Retina (tissue), 1 donor: ENCODE results near the gene PIGO.

ENCODE experiments used
- DNase-seq: peaks from one replicate; pipeline ENCODE4 v3.0.0-alpha.2; 2016

PIGO gene

DNA sequence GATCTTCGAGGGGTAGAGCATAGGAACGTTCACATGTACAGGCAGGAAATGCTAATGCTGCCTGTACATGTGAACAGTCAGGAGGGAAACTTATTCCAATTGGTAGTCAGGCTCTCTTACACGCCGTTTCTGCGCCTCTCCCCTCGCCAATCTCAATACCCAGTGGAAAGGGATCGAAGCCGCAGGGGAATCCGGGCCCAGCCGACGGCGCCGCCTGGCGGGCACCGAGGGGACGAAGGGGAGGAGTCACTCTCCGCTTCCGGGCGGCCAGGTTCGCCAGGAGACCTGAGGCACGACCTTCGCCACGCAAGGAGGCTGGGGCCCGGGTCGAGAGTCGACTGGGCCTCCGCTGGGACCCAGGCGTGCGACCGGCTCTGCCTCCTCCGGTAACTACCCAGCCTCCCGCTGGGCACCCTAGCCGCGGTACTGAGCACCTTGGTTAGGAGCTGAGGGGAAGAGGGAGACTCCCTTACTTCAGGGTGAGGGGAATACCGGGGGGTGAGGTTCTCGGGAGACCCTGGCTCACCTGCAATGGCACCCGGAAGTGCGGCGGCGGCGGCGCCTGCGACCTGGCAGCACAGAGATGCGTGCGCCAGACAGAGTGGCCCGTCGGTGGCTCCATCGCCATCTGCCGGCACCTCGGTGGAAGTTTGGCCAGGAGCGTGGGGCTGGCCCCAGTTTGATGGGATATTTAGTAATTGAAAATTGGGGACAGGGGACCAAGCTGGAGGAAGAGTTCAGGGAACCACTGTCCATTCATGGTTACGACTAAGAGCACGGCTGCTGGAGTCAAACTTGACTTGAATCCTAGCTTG lies at the start of gene PIGO:
TSS of gene PIGO (minus strand) at position 557 of the 815 bp plus-strand sequence. CDS start 1,026 bp downstream, outside the sequence.
- peak; percentile 95 for DNase-seq

DNA sequence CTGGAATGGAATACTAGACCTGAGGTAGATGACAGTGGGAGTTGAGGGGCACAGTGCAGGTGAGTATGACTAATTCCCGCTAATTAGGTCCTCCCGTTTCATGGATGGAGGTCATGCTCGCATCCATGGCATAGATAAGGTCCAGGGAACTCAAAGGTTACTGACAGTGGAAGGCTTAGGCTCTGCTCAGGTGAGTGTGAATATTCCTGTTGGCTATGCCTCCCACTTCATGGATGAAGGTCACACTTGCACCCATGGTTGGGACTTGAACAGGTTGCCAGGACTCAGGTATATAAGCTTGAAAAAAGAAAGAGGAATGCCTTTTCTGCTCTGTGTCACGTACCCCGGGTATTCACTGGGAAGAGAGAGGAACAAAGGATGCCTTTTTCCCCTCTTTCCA lies 45.6 kb upstream of the PIGO start:
- DNase-seq = no peak

DNA sequence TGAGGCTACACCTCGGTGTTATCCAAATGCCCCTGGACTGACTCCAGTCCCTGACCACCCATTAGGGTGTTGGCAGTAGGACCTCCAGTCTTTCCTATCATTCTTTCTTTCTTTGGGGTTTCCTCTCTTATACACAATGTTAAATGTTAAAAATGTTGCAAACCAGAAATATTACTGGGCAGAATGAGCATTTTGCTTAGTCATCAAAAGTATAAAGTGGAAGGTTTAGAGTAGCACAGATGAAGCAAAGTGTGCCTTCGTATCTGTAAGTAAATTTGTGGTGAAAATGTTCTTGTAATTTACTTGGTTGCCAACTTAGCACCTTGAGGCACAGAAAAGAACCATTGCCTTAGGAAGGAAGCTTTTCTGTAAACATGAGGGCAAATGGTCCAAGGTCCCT lies 43.7 kb upstream of the PIGO start:
- DNase-seq = no peak

DNA sequence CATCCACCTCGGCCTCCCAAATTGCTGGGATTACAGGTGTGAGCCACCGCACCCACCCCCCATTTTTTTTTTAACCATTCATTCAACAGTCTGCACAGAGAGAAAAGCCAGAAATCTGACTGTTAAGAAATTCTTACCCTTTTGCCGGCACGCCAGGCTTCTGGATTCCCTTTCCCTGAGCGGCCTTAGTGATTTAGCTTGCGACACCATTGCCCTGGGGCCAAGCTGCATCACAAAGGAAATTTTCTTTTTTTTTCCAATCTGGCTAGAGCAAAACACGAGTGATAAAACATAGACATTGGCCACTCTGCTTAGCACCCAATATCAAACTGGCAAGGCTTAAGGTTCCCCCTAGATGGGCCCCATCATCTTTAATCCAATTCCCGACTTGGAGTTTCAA lies 40.5 kb upstream of the PIGO start:
- DNase-seq = no peak

DNA sequence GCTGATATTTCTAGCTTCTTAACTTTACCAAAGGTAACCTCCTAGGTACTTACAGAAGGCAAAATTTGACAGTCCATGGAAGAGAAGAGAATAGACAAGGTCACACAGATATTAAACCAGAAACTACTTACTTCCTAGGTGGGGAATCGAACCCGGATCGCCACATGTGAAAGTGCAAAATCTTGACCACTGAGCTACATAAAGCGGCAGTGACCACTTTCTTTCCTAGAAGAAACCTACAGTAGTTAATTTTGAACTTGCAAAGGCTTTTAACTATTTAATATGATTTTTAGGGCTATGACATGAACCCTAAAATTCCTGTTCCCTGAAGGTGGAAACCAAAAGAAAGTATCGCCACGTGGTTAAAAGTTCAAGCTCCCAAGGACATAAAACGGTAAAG lies 39.6 kb upstream of the PIGO start:
- no peak for DNase-seq

DNA sequence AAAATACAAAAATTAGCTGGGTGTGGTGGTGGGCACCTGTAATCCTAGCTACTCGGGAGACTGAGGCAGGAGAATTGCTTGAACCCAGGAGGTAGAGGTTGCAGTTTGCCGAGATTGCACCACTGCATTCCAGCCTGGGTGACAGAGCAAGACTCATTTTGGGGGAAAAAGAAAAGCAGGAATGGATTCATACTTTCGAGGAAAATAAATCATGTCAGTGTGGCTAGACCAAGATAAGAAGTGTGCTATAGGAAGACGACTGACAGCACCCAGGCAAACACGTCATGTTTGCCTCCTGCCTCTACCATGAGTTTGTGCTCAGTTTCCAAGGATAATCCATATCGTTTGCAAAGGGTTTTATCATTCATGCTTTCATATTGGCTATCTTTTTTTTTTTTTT lies 38.5 kb upstream of the PIGO start:
- no peak for DNase-seq

DNA sequence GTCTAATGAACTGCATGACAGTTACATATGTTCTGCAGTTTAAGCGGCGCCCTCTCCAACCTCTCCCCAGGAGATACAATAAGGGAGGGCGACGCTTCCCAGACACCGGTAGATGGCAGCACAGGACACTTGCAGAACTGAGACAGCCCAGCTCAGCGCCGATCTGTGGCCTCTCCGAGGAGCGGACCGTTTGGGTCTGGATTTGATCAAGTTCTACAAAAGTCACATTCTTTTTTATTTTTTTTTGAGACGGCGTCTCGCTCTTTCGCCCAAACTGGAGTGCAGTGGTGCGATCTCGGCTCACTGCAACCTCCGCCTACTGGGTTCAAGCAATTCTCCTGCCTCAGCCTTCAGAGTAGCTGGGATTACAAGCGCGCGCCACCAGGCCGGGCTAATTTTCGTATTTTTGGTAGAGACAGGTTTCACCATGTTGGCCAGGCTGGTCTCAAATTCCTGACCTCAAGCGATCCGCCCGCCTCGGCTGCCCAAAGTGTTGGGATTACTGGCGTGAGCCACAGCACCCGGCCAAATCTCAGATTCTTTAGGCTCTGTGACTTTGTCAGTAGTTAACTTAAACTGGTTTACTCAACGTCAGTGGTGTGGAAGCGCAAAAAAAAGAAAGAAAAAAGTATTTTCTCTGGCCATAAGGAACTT lies 20.6 kb upstream of the PIGO start:
- peak; percentile 92 for DNase-seq

DNA sequence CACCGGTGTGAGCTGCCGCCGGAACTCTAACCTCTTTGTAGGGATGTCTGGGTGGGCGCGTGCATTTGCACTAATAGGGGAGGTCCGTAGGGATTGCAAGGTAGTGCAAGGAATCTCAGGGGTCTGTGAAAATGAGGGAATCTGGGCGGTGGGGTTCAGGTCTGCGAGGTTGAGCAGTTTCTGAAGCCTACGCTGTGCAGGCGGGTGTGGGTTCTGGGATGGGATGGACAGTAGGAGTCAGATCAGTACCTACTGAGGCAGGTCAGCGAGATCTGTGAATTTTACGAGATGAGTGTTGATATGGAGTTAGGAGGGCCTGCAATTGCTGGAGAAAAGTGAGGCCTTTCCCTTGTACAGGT lies 20.1 kb upstream of the PIGO start:
- DNase-seq = peak; percentile 85

DNA sequence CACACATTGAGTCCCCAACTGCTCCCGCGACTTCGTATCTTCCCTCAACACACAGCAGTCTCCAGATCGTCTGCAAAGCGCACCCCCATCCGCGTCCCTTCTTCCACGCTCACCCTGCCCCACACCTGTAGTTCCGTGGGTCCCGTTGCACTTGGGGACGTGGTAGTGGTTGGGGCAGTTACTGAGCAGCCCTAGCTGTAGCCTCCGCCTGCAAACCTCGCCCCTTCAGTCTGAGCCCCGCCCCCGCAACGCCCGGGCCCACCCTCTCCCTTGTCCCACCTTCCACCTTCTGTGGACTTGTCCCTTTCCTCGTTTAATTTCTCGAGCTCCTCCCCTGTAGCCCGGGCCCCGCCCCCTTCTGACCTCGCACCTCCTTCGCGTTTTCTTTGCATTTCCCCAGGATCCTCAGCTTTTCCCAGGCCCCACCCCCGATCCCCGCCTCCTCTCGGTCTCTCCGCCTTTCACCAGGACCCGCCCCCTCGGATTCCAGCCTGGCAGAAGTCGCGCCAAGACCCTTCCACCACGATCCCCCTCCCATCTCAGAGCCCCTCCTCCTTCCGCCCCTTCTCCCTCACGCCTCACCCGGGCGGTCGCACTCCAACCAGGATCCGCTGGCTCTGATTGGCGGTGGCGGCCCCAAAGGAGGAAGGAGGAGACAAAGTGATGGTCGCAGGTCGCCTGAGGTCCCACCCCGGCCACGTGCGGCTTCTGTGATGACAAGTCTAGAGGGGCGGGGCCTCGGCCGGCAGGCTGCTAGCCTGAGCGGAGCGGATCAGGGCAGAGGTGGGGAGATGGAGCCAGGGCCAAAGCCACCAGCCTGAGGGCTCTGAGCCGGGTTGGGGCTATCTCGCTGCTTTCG lies 19.5 kb upstream of the PIGO start, which contains the start of gene ATOSB:
TSS of gene ATOSB (minus strand) at position 183 of the 859 bp plus-strand sequence. CDS start 7,588 bp downstream, outside the sequence.
- DNase-seq = peak; percentile 96

DNA sequence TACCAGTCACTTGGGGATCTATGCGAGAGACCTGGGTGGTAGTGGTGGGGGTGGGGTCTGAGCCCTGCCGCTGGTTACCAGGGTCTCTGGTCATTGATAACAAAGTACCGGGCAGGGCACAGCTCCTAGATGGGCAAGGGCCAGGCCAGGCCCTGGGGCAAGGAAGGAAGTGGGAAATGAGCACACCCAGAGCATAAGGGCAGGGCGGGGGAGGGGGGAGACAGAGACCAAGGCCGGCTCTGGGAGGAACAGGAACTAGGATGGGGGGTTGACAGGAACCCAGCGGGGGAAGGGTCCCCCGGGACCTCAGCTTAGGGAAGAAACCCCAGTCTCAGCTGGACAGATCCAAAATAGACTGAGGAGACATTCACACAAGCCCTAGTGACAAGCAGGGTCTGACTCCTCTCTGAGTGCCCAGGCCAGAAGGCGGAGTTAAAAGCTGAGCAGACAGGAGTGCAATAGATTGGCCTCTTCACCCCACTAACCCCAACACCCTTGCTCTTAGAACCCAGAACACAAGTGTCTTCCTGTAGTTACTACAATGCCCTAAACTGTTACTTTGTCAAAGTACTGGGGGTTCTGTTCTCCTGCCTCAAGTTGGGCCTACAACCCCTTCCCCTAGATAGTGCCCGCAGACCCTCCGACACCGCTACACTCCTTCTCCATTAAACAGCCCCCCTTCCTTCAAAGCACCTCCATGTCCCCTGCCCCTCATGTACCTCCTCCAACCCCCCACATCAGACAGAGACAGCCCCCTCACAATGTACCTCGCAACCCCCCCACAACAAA lies 18.6 kb upstream of the PIGO start:
- peak; percentile 62 for DNase-seq

DNA sequence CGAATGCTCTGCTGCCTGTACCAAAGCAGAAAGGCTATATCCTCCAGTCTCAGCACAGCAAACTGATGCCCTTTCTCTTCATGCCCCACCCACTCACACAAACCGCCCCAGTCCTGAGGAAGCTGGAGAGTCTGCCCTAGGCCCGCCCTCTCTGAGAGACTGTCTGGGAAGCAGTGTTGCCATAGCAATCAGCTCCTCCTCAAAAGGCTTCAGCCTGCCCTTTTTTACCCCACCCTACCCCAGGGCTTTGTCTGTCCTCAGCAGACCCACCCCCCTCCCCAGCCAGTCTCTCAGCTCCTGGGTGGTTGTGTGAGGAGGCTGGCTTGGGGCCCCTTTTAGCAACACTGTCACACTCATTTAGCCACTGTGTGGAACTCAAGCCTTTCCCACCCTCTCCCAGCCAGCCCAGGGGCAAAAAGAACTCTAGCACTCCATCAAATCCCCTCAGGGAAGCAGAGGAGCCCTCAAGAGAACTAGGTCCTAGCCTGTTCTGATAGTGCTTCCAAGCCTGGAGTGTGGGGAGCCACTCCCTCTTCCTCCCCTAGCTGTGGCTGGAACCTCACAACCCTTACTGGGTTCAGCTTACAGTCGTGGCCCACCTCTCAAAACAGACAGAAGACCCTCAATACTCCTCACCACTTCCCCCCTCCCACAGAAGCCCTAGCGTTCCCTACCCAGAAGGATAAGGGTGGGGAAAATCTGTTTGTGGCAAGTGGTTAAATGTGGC lies 17.9 kb upstream of the PIGO start:
- peak; percentile 85 for DNase-seq

DNA sequence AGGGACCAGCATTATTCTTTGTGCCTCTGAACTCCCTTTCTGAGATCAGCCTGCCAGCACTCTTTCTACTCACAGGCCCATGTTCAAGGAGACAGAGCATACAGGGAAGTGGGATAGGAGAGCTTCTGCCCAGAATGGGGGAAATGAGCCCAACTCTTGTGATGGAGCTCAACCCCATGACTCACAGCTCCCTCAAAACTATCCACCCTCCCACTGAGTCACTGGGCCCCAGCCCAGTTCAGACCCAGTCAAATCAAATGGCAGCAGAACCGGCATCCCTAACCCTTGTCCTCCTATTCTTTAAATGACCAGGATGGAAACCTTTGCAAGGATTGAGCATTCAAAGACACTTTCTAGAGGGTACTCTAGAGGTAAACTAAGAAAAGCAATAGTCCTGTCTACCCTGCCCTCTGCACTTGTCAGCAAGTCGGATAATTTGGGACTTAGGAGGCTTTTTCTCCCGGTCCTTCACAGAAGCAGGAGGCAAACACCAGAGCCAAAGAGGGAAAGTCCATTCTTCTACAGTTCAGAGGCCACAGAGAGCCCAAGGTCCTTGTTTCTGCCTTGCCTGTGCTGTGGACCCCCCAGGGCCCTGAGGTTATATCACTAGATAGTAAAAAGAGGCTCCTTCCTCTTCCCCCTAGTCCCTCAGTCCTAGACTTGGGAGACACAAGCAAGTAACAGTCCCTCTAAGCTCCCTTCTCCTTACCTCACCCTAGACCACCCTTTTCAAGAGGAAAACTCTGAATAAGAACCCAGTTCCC lies 16.0 kb upstream of the PIGO start:
- no peak for DNase-seq

DNA sequence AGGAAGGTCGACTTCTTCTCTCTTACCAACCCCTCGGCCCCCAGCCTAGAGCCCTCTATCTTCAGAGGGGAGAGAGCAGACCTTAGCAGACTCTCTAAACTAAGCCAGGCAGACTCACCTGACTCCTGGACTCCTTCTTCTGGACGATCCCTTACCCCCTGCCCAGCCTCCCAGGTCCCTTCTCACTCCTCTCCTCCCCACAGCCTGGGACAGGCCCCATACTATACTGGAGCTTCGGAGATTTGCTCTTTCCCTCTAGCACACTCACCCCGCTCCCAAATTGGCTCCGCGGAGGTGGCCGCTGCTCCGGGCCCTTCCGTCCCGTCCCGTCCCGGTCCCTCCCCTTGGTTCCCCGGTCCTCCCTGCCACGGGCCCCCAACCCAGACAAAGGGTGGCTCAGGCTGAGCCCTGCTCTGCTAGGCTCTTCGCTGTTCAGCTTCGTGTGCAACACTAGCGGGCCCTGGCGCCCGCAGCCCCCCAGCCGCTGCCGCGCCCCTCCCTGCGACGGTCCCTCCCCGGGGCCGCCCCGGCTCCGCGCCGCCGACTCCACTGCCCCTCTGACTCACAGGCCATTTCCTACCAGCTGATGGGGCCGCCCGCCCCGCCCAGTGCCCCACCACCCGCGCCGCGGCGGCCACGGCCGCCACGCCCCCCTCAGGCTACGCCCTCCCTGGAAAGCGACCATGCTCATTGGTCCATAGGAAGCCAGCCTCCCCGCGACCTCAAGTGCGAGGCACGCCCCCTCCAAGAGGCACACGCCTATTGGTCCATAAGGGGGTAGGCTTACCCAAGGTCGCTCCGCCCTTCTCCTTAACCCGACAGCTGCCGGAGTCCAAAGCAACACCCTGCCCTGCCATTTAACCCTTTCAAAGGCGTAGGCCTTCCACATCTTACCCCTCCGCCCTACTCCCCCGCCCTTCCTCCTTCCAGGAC lies 14.9 kb upstream of the PIGO start:
- peak; percentile 88 for DNase-seq

DNA sequence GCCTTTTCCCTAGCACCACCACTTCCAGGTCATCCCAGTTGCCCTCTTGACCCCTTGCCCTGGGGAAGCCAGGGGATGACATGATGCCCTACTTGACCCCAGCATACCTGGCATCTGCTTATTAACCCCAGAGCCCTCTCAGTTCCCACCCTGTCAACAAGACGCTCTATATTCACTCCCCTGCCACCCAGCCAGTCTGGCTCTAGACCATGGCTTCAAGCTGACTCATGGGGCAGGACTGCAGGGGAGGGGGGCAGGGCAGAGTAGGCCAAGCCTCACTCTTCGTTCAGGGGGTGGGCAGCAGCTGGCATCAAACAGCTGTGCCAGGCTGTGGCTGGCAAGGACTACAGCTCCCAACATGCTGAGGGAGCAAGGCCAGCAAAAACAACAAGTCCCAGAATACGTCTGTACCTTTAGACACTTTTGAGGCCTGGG lies 14.0 kb upstream of the PIGO start:
- DNase-seq = no peak

DNA sequence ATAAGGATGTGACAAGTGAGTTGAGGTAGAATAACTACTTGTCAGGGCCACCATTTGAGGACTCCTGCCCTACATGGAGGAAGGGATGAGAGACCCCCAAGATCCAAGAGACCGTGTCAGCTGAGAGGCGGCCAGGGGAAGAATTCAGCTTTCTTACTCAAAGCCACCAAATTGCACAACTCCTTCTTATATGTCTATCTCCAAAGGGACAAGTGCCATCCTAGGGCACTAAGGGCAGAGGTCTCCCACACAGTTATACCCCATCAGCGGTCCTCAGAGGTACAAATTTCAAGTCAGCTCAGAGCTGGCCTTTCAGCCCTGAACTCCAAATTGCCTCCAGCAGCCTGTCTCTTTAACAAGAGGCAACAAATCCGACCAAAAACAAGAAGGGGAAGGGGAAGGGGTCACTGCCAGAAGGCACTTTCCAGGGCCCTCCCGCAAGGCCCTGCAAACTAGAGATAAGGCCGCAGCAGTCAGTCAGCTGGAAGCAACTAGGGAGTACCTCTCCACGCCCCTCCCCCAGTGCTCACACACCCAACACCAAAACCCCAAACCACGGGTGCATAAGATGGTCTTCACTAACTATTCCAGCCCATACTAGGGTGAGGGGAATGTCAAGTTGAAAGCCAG lies 12.7 kb upstream of the PIGO start:
- DNase-seq = no peak

DNA sequence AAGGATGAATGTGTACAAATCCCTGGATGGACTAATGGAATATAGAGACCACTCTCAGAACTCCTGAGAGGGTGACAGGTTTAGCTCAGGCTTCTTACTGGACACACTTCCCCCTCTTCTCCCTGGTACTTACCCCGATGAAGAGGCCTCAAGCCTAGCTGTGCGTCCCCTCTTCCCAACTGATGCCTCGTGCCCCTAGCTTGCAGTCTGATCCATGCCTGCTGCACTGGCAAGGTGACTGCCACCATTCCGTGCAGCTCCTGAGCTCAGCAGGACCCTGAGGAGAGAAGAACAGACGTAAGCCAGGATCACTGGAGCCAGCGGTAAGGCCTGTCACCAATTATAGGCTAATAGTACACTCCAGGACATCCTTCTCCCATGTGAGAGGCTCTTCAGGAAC lies 12.1 kb upstream of the PIGO start:
- no peak for DNase-seq

DNA sequence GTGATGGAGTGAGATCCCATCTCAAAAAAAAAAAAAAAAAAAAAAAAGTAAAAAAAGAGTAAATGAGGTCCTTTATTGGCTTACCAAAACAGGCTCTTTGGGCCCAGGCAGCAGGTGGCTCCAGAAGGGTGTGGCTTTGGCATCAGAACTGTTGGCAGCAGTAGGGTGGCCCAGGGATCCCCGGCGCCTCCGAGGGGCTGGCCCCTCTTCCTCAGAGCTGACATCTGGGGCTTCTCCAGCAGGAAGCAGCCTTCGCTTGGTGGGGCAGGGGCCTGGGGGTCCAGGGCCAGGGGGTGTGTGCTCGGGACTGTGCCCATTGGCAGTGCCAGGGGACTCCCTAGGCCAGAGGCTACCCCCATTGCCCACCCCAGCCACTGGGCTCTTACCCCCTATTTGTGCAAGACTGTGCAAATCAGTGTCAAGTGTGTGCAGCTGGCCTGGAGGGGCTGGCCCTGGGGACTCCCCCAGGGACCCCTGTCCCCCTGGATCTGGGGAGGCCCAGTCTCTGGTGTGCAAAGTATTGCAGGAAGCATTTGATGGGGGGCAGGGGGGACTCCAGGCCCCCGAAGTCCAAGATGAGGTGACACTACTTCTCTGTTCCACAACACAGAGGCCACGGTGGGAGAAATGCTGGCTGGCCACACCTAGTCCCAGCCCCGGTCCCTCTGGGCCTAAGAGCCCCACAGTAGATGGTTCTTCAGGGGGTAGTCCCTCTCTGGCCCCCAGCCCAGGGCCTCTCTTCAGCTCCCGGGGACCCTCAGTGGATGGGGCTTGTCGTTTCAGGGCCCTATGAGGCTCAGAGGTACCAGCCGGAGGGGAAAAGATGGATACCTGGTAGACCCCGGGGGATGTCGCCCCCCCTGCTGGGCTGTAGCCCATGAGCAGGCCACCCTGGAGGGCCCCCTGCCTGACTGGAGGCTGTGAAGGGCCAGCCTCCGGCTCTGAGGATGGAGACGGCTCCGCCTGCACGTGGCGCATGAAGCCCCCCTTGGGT lies 11.2 kb upstream of the PIGO start:
- DNase-seq = no peak

DNA sequence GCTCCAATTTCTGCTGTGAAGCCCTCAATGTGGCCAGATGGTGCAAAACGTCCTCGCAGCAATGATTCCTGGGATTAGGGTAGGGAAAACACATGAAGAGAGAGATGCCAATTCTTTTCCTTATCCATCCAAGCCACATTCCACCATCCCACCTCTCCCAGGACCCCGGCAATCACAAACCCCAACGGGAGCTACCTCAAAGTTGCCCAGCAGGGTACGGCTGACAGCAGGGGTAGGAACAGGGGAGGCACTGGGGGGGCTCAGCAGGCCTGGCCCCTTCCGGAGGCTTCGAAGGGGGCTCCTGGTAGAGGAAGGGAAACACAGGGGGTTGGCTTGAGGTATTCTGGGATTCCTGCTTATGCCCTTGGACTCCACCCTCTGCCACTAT lies 9.9 kb upstream of the PIGO start:
- no peak for DNase-seq
